GM12875 (cell line): ENCODE data around the gene GPR84.
A peak's percentile ranks its signal among the peaks of the same experiment; 100 is the strongest.

Experiments
- H3K4me3 ChIP-seq: one replicate; pipeline ENCODE4 v1.5.1; 2011; ENCODE audit warnings: low read depth, low read length, control low read depth
- CTCF ChIP-seq: IDR thresholded peaks from 2 replicates; pipeline ENCODE4 v1.5.1; 2011; ENCODE audit warnings: low read depth, mild to moderate bottlenecking, control low read depth, inconsistent platforms, low read length, moderate library complexity, borderline replicate concordance; ENCODE audit not compliant: insufficient read depth

Gene GPR84

DNA sequence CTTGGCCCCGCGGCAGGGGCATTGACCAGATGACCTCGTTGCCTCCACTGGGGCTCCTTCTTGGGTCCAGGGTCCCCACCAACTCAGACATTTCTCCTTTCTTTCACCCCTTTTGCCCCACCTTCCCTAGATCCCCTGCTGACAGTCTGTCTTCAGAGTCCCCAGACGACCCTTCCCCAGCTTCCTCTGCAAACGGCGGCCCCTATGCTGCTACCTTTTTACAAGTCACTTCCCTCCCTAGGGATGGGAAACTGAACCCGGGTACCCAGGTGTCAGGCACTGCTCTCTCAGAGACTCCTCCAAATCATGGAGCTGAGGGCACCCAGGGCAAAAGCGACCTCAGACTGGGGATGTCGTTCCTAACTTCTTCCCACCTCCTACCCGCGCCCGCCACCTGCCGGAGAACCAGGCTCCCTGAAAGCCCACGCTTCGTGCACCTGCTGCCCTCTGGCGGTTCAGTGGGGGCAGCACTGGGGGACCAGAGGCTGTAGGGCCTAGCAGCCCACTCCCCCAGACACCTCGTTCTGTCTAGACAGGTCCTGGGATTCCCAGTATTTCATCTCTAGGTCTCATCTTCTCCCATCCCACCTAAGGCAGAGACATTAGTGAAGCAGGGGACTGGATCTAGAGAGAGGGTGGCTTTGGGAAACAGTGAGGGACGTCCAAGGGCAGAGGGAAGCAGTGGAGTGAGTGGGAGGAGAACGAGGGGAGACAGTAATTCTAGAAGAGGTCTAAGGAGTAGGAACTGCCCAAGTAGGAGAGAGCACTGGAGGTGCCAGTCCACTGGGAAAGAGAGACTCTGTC, 15.3 kb upstream of the GPR84 start:
- H3K4me3 ChIP-seq: no peak overlapping the region
- TF ChIP-seq CTCF: peak; percentile 100

- no peak for TF ChIP-seq CTCF
- H3K4me3 ChIP-seq: no peak overlapping the region
These were observed 14.6 kb upstream of the GPR84 start for GRCh38 chr12:54378796-54379397.

GRCh38 chr12:54377797-54378515, 13.7 kb upstream of the GPR84 start:
- H3K4me3 ChIP-seq: no peak overlapping the region
- TF ChIP-seq CTCF: no peak

DNA sequence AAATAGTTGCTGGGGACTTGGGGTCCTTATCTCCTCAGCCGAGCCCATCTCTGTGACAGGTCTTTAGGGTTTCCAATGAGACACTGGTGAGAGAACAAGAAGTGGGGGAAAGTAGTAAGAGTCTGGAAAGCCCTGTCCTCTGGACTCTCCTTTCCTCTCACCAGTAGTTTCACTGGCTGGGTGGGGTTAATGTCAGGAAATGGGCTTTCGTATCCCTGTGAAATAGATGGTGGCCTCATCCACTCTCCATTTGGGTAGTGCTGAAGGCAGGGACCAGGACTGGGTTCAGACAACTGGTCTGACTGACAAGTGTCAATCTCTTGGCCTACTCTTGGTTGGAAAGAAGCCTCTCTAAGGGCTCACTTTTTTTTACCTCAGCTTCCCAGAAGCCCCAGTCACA, 12.7 kb upstream of the GPR84 start:
- H3K4me3 ChIP-seq: no peak overlapping the region
- no peak for TF ChIP-seq CTCF

DNA sequence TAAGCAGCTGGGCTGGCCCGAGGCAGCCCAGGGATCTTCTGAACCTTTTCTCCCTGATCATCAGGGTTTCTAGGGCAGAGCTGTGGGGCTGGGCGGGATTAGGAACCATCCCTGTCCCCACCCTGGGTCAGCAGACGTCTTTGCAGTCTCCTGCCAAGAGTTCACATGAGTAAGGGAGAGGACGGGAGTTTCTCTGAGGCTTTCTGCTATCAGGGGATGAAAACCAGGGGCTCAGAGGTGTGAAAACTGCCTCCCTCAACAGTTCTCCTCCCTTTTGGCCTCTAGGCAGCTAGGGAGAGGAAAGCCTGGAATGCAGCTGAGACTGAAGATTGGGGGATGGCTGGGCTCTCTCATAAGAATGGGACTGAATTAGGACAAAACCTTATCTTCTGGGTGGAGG, 12.3 kb upstream of the GPR84 start:
- H3K4me3 ChIP-seq: no peak overlapping the region
- TF ChIP-seq CTCF: no peak

DNA sequence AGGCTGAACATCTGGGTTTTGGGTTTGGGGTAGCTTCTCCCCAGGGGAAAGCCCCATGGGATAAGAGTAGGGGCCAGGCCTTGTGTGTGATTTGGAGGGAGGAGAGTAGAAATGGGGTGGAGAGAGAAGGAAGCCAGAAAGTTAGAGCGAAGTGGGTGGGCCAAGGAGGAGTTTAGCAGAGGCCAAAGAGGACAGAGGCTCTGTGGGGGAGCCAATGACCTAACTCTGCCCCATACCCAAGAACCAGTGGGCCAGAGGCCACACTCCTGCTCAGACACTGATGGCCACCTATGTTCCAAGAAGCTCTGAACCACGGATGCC, 10.9 kb upstream of the GPR84 start:
- TF ChIP-seq CTCF: no peak

More for the DNA sequence above, 10.9 kb upstream of the GPR84 start:
- no peak overlapping the region for H3K4me3 ChIP-seq
